Activated CD4-positive, CD25-positive, alpha-beta regulatory T cell treated with anti-CD3 and anti-CD28 coated beads, Interleukin-2, amount 50 U/mL, for 16 hours (primary cell): ENCODE measurements around the gene NR4A1.

Experiments
- DNase-seq: peaks from one replicate; pipeline ENCODE4 v3.0.0-alpha.2; 2020; ENCODE audit warnings: low read depth, low spot score

NR4A1 gene

GRCh38 chr12:52079576-52080402 lies 28.5 kb downstream of the NR4A1 start, which contains the start of gene SMIM41:
Gene SMIM41, plus strand, starts transcription at chr12:52079704. Its CDS starts 76 bp downstream, at chr12:52079780.
- no peak for DNase-seq

- DNase-seq: no peak
Observed at GRCh38 chr12:52080403-52081251, 29.4 kb downstream of the NR4A1 start.

GRCh38 chr12:52081263-52081733 lies 30.1 kb downstream of the NR4A1 start:
- no peak for DNase-seq

GRCh38 chr12:52082026-52082668 lies 30.9 kb downstream of the NR4A1 start:
- DNase-seq: no peak

- DNase-seq: no peak
Observed at GRCh38 chr12:52082669-52082987, 31.4 kb downstream of the NR4A1 start.

GRCh38 chr12:52082988-52083637 lies 31.9 kb downstream of the NR4A1 start:
- peak; percentile 41 for DNase-seq

GRCh38 chr12:52083638-52083996 lies 32.4 kb downstream of the NR4A1 start:
- DNase-seq: no peak

- no peak for DNase-seq
Observed at GRCh38 chr12:52084491-52085231, 33.4 kb downstream of the NR4A1 start.

- DNase-seq: no peak
Observed at GRCh38 chr12:52085682-52086180, 34.5 kb downstream of the NR4A1 start.

GRCh38 chr12:52086366-52086765 lies 35.1 kb downstream of the NR4A1 start:
- no peak for DNase-seq

- DNase-seq: no peak
Observed at GRCh38 chr12:52086944-52087835, 35.9 kb downstream of the NR4A1 start.

- no peak for DNase-seq
Observed at GRCh38 chr12:52087961-52088820, 36.9 kb downstream of the NR4A1 start.

- DNase-seq: no peak
Observed at GRCh38 chr12:52089491-52089890, 38.2 kb downstream of the NR4A1 start.

GRCh38 chr12:52090291-52090690 lies 39.0 kb downstream of the NR4A1 start:
- DNase-seq: no peak

GRCh38 chr12:52091061-52091460 lies 39.8 kb downstream of the NR4A1 start:
- DNase-seq: no peak

GRCh38 chr12:52091869-52092268 lies 40.6 kb downstream of the NR4A1 start:
- no peak for DNase-seq

GRCh38 chr12:52093346-52093745 lies 42.1 kb downstream of the NR4A1 start:
- no peak for DNase-seq

GRCh38 chr12:52096332-52097044 lies 45.2 kb downstream of the NR4A1 start:
- DNase-seq: no peak
